IPS DF 4.7 (cell line): ENCODE data around the gene ST8SIA6.

ENCODE experiments used
- DNase-seq: peaks from one replicate; pipeline ENCODE4 v3.0.0-alpha.2; 2013; ENCODE audit warnings: low spot score; ENCODE audit errors: extremely low read depth

The ST8SIA6 gene

DNA sequence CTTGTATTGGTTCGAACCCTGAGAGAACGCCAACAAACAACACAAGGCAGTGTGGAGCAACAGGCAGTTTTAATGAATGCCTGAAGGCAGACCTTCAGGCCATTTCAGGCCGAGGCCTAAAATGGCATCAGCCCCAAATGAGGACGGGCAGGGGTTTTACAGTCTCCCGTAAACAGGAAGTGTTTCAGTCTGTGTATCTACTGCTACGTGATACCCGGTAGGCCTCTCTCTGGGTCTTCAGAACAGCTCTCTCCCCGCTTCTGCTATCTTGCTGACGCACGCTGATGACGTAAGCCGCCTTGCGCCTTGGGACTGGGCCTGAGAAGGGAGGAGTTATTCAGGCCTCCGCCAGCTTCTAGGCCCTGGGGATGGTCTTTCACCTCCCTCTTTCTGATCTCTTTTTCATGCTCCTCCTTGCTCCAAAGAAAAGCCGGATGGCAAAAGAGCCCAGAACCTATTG lies 67.7 kb downstream of the ST8SIA6 start:
- no peak for DNase-seq

DNA sequence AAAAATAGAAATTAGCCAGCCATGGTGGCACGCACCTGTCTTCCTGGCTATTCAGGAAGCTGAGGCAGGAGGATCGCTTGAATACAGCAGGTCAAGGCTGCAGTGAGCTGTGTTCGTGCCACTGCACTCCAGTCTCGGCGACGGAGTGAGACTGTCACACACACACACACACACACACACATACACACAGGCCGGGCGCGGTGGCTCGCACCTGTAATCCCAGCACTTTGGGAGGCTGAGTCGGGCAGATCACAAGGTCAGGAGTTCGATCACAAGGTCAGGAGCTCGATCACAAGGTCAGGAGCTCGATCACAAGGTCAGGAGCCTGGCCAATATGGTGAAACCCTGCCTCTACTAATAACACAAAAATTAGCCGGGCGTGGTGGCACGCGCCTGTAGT lies 68.4 kb downstream of the ST8SIA6 start:
- no peak for DNase-seq

DNA sequence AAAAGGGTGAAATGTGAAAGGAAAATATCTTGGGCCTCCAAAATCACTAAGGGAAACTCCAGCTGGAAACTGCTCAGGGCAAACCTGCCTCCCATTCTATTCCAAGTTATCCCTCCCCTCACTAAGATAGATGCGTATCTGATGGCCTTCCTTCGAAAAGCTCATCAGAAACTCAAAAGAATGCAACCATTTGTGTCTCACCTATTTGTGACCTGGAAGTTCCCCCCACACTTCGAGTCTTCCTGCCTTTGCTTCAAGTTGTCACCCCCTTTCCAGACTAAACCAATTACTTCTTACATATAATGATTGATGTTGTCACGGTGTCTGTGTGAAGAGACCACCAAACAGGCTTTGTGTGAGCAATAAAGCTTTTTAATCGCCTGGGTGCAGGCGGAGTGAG lies 69.3 kb downstream of the ST8SIA6 start:
- DNase-seq = no peak

DNA sequence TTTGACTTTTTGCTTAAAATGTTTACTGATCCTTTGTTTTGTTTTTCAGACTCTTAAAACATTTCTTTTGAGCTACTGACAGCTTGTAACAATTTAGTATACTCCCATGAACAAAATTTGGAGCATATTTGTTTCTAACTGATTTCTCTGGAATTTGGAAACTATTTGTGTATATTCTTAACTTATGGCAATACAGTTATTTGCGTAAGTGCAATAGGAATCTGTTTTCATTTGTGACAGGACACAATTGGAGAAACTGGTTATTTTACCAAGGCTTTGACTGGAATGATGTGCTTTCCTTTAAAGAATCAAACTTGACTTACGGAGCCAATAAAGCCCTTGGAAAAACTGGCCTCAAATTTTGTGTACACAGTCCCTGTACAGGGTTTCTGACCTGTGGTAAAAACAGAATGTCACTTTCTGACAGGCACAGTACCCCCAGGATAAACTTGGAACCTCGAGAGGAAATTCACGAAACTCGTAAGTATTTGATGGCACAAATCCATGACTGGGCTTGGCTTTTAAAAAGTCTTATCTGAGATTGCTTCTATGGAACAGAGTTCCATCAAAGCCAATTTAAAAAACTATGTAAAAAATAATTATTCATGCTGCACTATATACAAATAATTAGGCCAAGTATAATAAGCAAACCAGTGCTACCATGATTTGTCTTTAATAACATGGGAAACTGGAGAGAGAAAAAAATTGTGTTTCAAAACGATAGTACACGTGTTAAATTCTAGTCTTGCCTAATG lies 70.4 kb downstream of the ST8SIA6 start:
- DNase-seq = no peak

GRCh38 chr10:17381502-17382142 lies 72.8 kb downstream of the ST8SIA6 start:
- no peak for DNase-seq

GRCh38 chr10:17380888-17381287 lies 73.5 kb downstream of the ST8SIA6 start:
- DNase-seq = no peak

DNA sequence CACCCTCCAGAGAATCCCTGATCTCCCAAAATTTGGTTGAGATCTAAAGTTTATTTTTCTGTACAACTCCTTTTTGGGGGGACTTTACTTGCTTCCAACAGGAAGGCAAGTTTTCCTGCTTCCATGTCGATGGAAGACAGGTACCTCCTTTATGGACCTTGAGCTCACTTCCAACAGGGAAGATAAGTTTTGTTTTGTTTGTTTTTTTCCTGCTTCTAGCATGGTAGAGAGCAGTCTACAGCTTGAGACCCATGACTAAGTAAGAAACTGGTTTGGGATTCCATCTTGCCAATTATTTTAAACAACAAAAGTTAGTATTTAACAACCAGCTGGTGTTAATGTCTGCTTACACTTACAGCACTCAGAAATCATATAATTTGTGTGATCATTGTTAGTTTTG lies 74.4 kb downstream of the ST8SIA6 start:
- DNase-seq = no peak

DNA sequence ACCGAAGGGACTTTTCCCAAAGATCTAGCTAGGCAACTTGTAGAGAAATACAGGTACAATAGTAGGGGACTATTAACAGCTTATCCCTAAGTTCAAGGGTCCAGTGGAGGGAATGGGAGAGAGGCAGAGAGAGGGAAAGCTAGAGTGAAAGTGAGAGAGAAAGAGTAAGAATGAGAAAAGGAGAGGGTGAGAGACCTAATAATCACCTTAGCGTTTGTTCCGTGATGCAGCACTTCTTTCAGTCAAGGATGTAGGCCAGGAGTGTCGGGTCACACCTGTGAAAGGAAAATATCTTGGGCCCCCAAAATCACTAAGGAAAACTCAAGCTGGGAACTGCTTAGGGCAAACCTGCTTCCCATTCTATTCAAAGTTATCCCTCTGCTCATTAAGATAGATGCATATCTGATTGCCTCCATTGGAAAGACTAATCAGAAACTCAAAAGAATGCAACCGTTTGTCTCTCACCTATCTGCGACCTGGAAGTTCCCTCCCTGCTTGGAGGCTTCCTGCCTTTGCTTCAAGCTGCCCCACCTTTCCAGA lies 75.2 kb downstream of the ST8SIA6 start:
- no peak for DNase-seq

DNA sequence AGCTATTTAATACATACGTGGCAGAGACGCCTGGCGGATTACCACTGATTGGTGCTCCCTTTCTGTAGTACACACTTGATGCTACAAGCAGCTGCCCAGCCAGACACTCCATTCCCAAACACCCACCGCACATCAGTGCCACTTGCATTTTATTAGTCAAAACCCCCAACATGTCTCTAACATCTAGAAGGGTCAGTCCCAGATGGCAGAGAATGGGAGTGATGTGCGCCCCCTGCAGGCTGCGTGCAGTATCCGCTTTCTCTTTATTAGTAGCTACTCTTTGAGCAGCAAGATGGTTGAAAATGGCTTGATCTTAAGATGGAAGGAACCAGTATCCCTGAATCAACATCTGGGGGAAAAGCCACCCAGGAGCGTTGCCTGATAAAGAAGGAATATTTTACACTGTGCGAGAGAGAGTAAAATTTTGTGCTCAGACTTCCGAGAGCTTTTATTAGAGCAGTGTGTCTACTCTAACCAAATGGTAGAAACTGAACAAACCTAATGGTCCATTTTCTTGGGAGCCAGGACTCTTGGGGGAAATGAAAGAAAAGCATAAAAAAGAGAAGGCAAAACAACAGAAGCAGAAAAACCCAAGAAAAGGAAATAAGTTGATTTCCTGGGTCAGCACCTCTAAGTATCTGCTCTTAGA lies 78.3 kb downstream of the ST8SIA6 start:
- DNase-seq = no peak

DNA sequence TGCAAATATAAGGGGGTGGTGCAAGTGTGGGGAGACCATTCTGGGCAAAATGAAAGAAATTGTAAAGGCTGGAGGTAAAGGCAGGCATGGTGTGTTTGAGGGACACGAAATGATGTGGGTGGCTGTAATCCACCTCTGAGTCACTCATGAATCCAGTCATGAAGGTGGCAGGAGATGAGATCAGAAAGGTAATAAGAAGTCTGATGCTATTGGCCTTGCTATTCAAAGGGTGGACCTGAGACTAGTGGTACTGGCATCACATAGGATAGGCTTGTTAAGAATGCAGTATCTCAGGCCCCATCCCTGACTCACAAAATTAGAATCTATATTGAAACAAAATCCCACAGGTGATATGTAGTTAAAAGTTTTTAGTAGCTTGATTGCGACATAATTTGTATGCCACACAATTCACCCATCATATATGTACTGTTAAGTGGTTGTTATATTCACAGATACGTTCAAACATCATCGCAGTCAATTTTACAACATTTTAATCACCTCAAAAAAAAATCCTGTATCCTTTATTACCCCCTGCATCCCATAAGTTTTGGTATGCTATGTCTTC lies 85.6 kb downstream of the ST8SIA6 start:
- DNase-seq = no peak

GRCh38 chr10:17366705-17367104 lies 87.7 kb downstream of the ST8SIA6 start:
- no peak for DNase-seq

- DNase-seq = no peak
Observed at GRCh38 chr10:17365402-17365801, 89.0 kb downstream of the ST8SIA6 start.

GRCh38 chr10:17358461-17358860 lies 95.9 kb downstream of the ST8SIA6 start:
- no peak for DNase-seq

DNA sequence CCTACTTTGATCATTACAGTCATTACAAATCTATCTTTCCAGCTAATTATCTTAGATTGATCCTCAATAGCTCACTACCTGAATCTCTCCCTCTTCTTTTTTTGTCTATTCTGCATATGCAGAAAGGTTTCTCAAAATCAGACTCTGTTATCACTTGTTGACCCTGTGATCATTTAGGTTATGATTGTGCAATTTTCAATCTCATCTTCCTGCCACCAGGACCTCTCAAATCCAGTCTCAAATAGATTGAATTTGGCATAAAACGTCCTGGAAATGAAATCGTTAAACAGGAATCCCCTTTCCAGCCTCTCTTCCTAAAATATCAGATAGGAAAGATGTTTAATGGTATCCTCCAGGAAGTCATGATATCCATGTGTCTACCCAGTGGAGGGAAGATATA lies 96.6 kb downstream of the ST8SIA6 start:
- no peak for DNase-seq

GRCh38 chr10:17356820-17357219 lies 97.6 kb downstream of the ST8SIA6 start:
- DNase-seq = no peak

DNA sequence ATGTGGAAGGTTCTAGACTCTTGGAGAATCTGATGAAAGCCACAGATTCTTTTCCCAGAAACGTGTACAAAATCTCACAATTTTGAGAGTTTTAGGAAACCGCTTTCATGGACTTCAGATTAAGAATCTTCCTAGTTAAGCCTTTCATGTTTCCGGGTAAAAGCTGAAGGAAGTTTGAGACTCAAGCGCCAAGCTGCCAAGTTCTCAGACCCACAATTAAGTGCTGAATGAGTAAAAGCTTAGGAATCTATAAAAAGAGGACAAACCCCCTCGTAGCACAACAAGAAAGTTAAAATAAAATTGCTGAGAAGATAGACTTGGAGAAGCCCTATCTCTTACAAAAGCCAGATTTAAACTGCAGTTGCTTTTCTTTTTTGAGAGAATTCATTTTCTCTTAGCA lies 99.6 kb downstream of the ST8SIA6 start:
- no peak for DNase-seq

- no peak for DNase-seq
Observed at GRCh38 chr10:17353568-17354300, 100.7 kb downstream of the ST8SIA6 start.

GRCh38 chr10:17352583-17352982 lies 101.8 kb downstream of the ST8SIA6 start:
- no peak for DNase-seq

DNA sequence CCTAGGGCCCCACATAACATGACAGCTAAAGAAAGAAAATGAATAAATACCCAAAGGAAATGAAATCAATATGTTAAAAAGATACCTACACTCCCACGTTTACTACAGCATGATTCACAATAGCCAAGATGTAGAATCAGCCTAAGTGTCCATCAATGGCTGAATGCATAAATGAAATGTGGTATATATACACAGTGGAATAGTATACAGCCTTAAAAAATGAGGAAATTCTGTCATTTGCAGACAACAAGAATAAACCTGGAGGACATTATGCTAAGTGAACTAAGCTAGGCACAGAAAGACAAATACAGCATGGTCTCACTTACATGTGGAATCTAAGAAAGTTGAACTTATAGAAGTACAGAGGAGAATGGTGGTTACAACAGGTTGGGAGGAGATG lies 102.9 kb downstream of the ST8SIA6 start:
- DNase-seq = no peak

- DNase-seq = no peak
Observed at GRCh38 chr10:17349717-17350116, 104.7 kb downstream of the ST8SIA6 start.
